GM19467 (cell line): ENCODE results near the gene RNU6-9.

ENCODE experiments used
- ATAC-seq: cut with Tn5 transposase; IDR thresholded peaks from one replicate; pipeline ENCODE4 v1.9.1; 2021; ENCODE audit warnings: mild to moderate bottlenecking, moderate library complexity; ENCODE audit not compliant: unreplicated experiment

RNU6-9 gene

DNA sequence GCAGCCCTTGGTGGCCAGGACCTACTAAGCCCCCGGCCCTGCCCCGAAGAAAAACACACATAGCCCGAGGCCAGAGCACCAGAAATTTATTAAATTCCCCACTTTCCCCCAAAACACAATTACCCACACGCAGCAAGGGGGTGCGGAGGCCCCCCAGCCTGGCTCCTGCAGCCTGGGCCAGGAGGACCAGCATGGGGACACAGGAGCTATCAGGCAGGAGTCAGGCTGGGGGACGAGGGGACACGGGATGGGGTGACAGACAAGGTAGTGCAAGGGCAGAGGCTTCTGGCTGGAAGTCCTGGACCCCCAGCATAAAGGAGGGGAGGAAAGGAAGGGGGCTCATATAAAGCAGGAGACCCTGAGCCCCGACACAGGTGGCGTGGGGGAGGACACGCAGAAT is 3.1 kb downstream of the RNU6-9 start:
- ATAC-seq = no peak

DNA sequence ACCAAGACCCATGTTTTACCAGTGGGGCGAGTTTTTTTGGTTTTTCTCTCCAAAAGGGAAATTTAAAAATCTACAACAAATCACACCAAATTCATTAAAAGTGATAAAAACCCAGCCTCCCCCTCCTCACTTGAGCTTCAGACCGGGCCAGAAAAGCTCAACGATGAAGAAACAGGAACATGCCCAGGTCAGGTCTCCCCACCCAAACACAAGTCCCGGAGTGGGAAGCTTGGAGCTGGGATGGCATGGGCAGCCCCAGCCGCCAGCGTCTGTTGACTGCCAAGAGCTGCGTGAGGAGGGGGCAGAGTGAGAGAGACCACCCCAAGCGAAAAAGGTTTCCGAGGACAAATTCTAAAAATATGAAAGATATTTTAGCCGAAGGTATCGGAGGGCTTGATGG is 3.7 kb downstream of the RNU6-9 start:
- ATAC-seq = no peak

DNA sequence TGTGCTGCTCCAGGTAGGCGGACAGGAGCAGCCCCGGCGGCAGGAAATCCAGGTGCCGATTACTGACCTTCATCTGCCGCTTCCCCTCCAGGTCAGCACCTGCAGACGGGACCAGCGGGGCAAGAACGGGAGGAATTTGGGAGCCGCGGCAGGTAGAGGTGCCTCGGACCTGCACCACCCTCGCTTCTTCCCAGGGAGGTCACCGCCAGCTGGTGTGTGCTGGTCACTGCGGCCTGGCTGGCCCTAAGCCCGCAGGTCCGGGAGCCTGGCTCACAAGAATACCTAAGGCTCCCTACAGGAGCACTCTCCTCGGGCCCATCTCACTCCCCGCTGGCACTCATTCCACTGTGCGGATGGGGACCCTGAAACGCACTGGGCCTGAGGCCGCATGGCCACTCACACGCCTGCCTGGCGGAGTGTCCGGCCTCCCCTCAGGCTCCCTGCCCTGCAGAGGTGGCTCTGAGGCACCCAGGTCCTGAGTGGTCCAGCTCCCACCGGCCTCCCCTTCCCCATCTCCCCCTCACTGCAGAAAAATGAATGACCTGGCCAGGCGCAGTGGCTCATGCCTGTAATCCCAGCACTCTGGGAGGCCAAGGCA is 4.3 kb downstream of the RNU6-9 start:
- no peak for ATAC-seq

DNA sequence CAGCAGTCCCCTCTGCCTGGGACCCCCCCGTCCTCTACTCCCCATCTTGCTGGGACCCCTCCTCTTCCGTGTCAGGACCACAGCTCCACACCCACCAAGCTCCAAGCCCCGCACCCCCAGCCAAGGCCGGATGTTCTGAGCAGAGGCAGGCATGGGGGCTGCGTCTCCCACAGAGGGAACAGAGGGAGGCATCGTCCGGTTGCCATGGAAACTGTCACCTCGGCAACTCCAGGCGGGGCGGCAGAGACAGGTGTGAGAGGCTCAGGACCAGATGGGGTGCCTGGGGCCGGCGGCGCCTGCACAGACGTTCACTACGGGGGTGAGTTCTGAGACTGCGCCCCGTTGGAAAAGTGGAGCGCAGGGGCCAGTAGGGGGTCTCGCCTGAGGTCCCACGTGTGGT is 5.4 kb downstream of the RNU6-9 start:
- ATAC-seq = no peak

DNA sequence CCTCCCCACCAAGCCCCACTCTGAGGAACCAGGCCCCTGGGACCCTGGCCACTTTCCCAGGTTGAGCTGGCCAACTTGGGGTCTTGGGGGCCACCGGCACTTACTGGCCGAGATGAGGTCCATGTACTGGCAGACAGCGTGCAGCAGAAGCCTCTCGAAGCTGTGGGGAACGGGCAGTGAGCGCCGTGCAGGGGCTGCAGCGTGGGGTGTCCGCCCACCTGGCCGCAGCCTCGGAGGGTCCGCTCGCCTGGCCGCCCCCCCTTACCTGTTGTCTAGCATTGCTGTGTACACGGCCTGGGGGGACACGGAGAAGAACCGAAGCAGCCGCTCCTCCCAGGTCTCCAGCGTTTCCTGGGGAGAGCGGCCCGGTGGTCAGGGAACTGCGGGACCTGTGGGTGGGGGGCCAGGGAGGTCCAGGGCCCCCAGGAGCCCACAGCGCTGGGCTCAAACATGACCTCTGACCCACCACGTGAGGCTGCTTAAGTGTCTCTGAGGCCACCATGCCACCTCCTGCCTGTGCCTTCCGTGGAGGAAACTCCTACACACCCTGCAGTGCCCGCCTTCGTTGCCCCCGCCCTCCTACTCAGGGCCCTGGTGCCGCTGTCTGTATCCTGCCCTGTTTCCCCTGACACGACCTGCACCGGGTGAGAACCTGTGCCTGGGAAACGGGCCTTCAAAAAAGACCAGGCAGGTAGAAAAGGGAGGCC is 6.2 kb downstream of the RNU6-9 start:
- no peak for ATAC-seq

DNA sequence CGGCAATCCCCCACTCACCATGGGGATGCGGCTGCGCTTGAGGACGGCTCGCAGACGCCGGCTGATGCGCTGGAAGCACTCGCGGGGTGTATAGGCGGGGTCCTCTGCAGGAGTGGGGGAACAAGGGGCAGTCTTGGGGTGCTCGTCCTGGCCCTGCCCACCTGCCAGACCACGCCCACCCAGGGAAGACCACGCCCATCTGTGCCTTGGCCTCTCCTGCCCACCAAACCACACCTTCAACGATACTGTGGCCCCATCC is 6.7 kb downstream of the RNU6-9 start:
- ATAC-seq = no peak

DNA sequence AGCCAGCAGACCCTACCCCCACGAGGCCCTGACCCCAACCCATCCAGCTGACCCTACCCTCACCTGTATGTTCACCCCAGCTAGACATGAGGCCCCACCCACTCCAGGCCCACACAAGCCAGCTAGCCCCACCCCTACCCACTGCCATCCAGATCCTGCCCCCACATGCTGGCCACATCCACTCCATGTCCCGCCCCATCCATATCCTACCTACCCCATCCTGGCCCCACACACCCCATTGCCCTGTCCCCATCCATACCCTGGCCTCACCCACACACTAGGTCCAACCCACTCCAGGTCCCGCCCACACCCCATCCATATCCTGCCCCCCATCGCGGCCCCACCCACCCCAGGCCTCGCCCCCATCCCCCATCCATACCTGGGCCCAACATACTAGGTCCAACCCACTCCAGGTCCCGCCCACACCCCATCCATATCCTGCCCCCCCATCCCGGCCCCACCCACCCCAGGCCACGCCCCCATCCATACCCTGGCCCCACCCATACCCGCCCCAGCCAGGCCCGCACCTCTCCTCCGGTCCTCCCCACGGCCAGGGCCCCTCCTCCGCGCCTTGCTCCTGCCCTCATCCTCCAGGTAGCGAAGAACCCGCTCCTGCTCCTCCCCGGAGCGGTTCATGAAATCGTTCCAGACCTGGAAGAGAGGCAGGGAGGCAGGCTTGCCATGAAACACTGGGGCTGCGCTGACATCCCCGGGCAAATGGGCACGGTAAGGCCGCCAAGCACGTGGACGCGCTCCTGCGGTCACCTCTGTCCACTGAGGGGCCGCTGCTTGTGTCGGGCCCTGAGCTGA is 7.2 kb downstream of the RNU6-9 start:
- no peak for ATAC-seq

DNA sequence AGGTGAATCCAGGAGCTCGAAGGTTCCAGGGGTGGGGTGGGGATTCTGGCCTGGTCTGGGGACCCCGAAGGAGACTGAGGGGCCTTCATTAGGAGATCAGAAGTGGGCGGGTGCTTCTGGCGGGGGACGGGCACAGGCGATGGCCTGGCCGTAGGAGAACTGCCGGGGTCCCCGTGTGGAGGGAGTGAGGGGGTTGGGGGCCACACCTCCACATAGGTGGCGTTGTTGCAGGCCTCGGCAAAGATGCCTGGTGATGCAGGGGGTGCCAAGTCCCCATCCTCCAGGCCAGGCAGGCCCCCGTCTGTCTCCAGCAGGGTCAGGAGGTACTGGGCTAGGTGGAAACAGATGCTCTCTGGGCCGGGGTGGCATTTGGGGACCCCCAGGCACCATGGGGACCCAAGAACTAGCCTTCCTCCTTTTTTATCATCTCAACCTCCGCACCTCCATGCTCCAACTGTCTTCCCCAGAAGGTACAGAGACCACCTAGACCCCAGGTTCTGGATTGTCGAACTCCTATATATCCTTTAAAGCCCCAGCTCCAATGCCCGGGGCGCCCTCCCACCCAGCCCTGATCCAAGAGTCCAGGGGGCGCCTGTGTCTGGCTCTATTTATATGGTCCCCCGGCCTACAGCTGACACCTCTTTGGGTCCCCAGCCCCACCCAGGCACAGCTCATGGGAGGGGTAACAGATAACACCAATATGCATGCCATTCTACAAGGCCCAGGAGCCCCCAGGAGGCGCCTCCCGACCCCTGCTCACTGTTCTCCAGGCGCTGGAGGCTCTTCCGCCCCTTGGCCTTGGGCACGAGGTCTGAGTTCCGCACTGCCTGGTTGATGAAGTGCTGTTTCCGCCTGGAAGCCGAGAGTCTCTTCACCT is 8.2 kb downstream of the RNU6-9 start:
- no peak for ATAC-seq

DNA sequence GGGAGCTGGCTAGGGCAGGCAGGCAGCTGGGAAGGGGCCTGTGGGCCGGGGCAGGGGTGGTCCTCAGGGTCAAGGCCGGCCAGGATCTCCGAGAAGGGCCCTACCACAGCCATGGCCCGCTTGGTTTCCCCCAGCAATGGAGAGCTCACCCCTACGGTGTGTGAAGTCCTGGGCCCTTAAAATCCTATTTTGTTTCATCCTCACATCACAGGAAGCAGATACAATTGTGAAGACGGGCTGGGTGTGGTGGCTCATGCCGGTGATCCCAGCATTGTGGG is 8.7 kb downstream of the RNU6-9 start:
- ATAC-seq = no peak

DNA sequence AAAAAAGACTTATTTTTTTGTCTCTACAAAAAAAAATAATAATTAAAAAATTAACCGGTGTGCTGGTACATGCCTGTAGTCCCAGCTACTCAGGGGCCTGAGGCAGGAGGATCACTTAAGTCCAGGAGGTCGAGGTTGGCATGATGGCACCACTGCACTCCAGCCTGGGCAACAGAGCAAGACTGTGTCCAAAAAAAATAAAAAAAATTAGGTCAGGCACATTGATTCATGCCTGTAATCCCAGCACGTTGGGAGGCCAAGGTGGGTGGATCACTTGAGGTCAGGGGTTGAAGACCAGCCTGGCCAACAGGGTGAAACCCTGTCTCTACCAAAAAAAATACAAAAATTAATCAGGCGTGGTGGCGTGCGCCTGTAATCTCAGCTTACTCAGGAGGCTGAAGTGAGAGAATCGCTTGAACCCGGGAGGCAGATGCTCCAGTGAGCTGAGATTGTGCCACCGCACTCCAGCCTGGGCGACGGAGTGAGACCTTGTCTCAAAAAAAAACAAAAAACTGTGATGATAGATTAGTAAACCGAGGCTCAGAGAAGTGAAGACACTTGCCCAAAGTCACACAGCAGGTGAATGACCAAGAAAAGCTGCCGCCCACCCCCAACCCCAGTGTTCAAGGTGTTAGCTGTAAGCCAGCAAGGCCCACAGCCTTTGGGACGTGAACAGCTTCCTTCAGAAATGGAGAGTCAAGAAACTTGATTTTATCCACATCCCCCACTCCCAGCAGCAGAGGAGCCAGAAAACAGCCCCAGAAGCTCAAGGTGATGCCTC is 9.4 kb downstream of the RNU6-9 start:
- ATAC-seq = no peak

DNA sequence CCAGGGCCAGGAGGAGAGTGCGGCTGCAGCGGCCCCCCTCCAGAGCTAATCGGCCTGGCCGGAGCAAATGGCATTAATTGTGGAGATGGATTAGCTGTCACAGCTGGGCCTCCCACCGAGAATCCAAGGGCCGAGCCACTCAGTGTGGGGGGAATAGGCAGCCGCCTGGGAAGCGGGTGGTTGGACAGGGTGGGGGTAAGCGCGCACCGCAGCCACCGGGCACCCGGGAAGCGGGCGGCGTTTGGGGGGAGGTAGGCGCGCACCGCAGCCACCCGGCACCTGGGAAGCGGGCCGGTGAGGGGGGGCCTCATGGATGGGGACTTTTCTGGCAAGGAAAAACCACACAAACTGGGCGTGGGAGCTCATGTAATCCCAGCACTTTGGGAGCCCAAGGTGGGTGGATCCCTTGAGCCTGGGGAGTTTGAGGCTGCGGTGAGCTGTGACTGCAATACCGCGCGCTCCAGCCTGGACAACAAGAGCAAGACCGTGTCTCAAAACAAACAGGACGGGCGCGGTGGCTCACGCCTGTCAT is 10.0 kb downstream of the RNU6-9 start:
- ATAC-seq = no peak

DNA sequence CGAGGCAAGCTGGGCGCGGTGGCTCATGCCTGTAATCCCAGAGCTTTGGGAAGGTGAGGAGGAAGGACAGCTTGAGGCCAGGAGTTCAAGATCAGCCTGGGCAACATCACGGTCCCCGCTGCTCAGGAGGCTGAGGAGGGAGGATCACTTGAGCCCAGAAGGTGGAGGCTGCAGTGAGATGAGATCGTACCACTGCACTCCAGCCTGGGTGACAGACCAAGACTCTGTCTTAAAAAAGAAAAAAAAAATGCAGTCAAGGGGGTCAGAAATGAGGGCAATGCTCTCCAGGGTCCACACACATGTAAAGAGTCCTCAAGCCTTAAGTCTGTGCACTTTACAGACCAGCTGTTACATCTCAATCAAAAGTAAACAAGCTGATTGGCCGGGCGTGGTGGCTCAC is 11.3 kb downstream of the RNU6-9 start:
- ATAC-seq = no peak

DNA sequence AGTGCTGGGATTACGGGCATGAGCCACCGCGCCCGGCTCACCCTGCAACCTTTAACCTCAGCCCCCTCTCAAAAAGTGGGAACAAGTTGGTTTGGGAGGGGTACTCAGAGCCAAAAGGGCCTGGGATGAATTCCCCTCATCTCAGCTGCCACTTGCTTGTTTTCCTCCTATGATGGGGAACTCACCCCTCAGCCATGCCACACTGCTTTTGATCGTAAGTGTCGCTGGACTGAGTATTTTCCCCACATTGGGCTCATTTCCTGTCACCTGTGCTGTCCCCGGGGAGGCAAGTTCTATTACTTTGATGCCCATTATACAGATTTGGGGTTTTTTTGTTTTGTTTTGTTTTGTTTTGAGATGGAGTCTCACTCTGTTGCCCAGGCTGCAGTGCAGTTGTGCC is 13.2 kb downstream of the RNU6-9 start:
- ATAC-seq = no peak

DNA sequence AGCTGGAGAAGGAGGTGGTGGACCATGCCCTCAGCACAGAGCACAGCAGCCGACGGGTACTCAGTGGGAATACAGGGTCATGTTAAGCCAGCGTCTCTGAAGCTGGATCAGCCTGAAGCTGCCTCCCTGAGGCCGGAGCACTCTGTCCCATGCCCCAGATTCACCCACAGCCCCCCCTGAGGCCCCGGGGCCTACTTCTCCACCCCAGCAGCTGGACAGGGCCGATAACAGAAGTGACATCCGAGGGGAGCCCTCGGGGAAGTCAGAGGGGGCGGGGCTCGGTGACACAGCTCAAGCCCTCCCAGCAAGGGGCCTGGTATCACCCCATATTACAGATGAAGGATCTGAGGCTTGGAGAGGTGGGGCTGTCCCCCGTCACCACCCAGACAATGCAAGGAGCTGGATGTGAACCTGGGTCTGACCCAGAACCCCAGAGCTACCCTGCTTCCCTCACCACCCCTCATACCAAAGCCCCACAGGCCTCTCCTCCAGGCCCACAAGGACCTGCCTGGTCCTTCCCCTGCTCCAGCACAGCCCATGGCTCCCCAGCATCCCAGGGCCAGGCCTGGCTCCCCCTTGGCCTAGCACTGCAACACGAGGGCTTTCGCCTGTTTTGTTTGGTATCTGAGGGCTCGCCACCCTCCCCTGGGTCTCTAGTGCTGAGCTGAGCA is 14.0 kb downstream of the RNU6-9 start:
- ATAC-seq = no peak

DNA sequence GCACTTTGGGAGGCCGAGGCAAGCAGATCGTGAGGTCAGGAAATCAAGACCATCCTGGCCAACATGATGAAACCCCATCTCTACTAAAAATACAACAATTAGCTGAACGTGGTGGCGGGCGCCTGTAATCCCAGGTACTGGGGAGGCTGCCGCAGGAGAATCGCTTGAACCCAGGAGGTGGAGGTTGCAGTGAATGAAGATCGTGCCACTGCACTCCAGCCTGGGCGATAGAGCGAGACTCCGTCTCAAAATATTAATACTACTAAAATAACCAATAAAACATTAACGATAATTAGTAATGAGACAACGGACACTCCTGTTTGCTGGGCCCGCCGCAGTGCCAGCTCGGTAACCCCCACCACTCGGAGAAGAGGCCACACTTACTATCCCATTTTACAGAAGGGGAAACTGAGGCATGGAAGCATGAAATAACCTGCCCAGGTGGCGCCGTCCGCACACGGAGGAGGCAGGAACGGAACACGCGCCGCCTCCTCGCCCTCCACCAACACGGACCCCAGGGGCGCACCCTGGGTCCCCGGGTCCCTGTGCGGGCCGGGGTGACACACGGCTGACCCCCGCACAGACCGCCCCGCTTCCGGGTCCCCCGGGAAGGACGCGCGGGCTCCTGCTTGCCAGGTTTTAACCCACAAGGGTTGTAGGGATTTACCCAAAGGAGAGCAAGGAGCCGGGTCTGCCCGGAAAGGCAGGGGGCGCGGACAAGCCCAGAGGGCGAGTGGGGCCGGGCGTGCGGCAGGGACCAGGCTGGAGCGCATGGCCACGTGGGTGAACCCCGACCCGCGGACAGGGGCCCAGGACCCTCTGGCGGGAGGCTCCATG is 18.1 kb downstream of the RNU6-9 start:
- ATAC-seq = no peak

DNA sequence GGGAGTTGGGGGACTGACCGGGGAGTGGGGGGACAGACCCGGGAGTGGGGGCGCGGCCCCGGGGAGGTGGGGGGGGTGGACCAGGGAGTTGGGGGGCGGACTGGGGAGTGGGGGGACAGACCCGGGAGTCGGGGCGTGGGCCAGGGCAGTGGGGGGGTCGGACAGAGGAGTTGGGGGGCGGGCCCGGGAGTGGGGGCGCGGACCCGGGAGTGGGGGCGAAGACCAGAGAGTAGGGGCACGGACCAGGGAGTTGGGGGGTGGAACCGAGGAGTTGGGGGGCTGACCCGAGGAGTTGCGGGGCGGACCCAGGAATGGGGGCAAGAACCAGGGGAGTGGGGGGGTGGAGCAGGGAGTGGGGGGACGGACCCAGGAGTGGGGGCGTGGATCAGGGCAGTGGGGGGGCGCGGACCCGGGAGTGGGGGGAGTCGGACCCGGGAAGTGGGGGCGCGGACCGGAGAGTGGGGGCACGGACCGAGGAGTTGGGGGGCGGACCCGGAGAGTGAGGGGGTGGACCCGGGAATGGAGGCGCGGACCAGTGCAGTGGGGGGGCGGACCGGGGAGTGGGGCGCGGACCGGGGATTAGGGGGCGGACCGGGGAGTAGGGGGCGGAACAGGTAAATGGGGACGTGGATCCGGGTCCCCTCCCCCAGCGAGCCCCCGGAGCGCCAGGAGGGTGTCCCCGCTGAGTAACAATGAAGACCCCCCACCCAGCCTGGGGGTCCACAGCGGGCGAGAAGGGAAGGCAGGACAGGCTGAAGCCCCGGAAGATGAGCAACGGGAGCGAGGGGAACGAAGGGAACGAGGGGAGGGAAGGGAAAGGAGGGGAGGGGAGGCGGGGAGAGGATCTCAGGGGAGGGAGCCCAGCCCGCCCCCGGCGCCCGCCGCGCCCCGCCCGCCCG is 19.1 kb downstream of the RNU6-9 start:
- no peak for ATAC-seq

DNA sequence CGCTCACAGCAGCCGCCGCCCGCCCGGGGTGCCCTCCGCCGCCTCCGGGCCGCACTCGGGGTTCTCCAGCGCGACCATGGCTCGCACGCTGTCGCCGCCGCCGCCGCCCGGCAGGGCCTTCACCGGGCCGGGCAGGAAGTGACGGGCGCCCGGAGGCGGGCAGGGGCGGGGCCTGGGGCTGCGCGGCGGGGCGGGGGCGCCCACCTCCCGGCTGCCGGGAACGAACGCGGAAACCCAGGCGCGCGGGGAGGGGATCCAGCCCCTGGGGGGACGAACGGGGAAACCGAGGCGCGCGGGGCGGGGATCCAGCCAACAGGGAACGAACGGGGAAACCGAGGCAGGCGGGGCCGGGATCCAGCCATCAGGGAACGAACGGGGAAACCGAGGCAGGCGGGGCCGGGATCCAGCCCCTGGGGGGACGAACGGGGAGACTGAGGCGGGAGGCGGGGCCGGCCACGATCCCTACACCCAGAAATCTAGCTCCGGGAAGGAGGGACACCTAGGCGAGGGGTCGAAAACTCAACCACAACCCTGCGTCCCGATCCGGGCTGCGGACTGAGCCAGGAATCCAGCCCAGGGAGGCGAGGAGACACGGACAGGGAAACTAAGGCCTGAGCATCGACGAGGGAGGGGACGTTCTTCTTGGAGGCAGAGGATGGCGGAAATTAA is 19.9 kb downstream of the RNU6-9 start, which contains the start of gene R3HDM4:
Gene R3HDM4, minus strand, starts transcription at position 140 of the 669 bp plus-strand sequence. Its CDS starts 62 bp downstream, at position 78.
- no peak for ATAC-seq
